GM10266 (cell line): Measurements from ENCODE around the gene KRT9.
"Not testable (repeated sequence)": the region's sequence is repeated elsewhere in the genome, so short reads cannot be mapped to it uniquely, and the experiment has no call there.

Experiments
- DNase-seq: peaks from one replicate; pipeline ENCODE4 v3.0.0; 2012; ENCODE audit errors: extremely low spot score
- TF ChIP-seq, protein P1 (sequence below): IDR thresholded peaks from 2 replicates; pipeline ENCODE4 v1.5.1; 2012; ENCODE audit warnings: mild to moderate bottlenecking, low read depth; ENCODE audit not compliant: control insufficient read depth, insufficient read depth; ENCODE audit errors: missing control alignments

KRT9 gene

DNA sequence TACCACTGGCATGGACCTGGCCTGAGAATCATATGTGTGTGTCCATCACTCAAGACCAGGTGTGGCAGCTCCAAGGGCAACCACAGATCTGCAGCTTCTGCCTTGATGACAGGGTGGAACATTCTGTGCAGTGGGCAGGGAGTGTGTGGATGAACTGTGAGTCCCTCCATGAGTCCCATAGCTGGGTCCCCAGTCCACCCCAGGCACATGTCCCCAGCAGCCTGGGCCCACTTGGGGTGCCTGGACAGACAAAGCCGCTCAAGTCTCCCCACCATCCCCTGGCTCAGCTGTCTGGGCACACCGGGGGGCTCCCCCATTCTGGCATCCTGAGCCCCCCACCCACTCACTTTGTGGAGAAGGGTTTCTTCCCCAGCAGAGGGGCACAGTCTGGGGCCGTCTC lies 45.3 kb upstream of the KRT9 start:
- DNase-seq = no peak
- TF ChIP-seq, protein P1, sequence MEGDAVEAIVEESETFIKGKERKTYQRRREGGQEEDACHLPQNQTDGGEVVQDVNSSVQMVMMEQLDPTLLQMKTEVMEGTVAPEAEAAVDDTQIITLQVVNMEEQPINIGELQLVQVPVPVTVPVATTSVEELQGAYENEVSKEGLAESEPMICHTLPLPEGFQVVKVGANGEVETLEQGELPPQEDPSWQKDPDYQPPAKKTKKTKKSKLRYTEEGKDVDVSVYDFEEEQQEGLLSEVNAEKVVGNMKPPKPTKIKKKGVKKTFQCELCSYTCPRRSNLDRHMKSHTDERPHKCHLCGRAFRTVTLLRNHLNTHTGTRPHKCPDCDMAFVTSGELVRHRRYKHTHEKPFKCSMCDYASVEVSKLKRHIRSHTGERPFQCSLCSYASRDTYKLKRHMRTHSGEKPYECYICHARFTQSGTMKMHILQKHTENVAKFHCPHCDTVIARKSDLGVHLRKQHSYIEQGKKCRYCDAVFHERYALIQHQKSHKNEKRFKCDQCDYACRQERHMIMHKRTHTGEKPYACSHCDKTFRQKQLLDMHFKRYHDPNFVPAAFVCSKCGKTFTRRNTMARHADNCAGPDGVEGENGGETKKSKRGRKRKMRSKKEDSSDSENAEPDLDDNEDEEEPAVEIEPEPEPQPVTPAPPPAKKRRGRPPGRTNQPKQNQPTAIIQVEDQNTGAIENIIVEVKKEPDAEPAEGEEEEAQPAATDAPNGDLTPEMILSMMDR = no peak

GRCh38 chr17:41616486-41616885 lies 44.6 kb upstream of the KRT9 start:
- not testable (repeated sequence) for DNase-seq

GRCh38 chr17:41615454-41615853 lies 43.6 kb upstream of the KRT9 start:
- TF ChIP-seq, protein P1 = no peak
- no peak for DNase-seq

- not testable (repeated sequence) for DNase-seq
Observed at GRCh38 chr17:41614767-41615166, 42.9 kb upstream of the KRT9 start.

DNA sequence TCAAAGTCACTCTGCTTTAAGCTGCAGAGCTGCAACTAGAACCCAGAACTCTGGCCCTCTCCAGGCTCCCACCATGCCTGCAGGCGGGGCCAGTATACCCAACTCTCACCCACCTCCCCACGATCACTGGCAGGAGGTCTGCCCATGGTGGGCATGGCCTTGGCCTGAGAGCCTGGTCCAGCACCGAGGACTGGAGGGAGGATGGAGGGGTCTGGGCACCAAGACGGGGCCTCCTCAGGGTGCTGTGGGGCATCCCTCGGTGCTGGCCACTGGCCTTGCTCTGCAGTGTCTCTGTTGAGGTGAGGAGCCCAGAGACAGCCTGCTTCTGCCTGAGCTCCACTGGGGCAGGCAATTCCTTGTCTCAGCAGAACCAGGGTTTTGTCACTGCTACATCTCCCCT lies 42.2 kb upstream of the KRT9 start:
- TF ChIP-seq, protein P1 = no peak
- DNase-seq = no peak

DNA sequence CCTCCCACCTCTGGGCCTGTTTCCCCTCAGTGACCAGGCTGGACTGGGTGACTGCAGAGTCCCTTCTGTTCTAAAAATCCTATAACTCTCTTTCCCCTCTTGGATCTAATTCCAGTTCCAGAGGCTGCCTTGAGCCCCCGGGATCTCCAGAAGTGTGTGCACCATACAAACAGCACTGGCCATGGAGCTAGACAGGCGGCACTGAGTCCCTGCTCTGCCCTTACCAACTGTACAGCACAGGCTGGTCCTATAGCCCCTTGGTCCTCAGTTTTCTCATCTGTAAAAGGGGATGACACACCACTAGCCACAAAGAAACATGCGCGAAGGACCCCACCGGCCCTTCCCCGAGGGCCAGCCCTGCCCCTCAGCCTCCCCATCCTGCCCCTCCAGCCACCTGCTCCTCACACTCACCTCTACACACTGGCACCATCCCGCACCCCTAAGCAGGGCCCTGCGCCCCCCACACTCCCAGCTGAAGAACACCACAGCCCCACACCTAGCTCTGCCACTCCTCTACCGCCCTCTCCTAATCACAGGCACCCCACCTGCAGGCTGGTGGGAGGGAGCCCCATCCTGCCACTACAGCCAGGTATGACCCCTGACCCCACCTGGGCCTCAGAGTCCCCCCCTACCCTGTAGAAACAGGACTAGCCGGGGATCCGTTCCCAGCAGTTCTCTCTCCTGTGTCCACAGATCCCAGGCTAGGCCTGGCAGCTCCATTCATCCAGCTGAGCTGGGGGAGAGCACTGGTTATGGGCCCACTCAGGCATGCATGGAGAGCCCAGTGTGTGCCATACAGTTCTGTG lies 41.6 kb upstream of the KRT9 start:
- no peak for DNase-seq
- TF ChIP-seq, protein P1 = no peak

DNA sequence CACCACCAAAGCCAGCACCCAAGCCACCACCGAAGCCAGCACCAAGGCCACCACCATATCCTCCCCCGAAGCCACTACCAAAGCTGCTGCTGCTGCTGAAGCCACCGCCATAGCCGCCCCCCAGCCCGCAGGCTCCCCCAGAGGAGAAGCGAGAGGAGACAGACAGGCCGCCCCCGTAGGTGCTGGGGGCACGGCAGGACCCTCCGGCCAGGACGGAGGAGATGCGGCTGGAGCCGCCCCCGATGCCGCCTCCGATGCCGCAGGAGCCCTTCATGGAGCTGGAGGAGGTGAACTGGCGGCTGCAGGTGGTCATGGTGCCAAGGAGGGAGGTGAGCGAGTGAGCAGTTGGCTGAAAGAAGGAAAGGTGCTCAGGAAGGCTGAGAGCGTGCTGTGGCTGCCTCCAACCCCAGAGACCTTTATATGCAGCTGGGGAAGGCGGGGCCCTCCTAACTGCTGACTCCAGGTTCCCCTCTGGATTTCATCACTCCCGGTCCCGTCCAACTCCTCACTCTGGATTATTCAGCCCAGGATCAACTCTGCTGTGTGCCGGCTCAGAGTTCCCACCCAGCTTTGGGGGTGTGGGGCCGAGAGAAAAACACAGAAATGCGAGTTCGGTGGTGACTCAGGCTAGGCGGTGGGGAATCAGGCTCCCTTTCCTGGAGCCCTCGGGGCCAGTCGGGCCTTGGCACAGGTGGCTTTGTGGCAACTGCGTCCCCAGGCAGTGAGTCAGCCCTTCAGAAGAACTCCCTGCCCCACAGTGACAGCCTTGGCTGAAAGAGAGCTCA lies 40.7 kb upstream of the KRT9 start, which contains the start of gene KRT16:
Gene KRT16 (minus strand): TSS at position 392 of the 785 bp plus-strand sequence. CDS start 79 bp downstream, at position 313.
- DNase-seq = not testable (repeated sequence)

- TF ChIP-seq, protein P1 = no peak
Observed at GRCh38 chr17:41610965-41611640, 39.2 kb upstream of the KRT9 start.

More at GRCh38 chr17:41610965-41611640, 39.2 kb upstream of the KRT9 start:
- no peak for DNase-seq
